Adrenal gland (tissue), 12 donors: Measurements from ENCODE around the gene MARCHF9. TPM values are rescaled to one million over a fixed set of nuclear protein-coding genes. Genes with fewer than 3 reads are reported as not detected.
A peak's percentile ranks its signal among the peaks of the same experiment; 100 is the strongest.

Experiments
- DNase-seq, 7 donors: peaks; one replicate each; pipeline ENCODE4 v3.0.0-alpha.2; 2019 to 2020
- H3K27ac ChIP-seq, 5 donors: fragments of 200-600 bp; sonication (generic) in 4 of 5; 1 replicate in 3 of 5; 2 replicates in 2 of 5; pipeline versions ENCODE4 v1.5.1 to v1.8.0; 2016 to 2020; ENCODE audit warnings: mild to moderate bottlenecking in 1 of 5
- H3K27me3 ChIP-seq: fragments of 200-600 bp; 2 replicates; pipeline ENCODE4 v1.8.0; 2021
- H3K36me3 ChIP-seq, 2 donors: fragments of 200-600 bp; replicated peaks in 1 of 2; 1 replicate in 1 of 2; 2 replicates in 1 of 2; pipeline versions ENCODE4 v1.5.1 to v1.8.0; 2018 to 2022
- H3K4me1 ChIP-seq, 2 donors: fragments of 200-600 bp; replicated peaks in 1 of 2; 1 replicate in 1 of 2; 2 replicates in 1 of 2; pipeline versions ENCODE4 v1.5.1 to v1.8.0; 2018 to 2021
- H3K4me3 ChIP-seq, 4 donors: fragments of 200-600 bp; sonication (generic) in 3 of 4; one replicate each; pipeline ENCODE4 v1.5.1; 2016 to 2018
- H3K9me3 ChIP-seq, 3 donors: fragments of 200-600 bp; sonication (generic) in 1 of 3; replicated peaks in 1 of 3; 1 replicate in 2 of 3; 2 replicates in 1 of 3; pipeline versions ENCODE4 v1.5.1 to v1.8.0; 2016 to 2021
- CTCF ChIP-seq, 6 experiments: fragments of 450-650 bp in 4 of 6; fragments of 200-600 bp in 2 of 6; sonication (generic) in 1 of 6; IDR thresholded peaks; 1 replicate in 5 of 6; 2 replicates in 1 of 6; pipeline versions ENCODE4 v1.5.1 to v1.8.0; 2016 to 2021; ENCODE audit warnings: antibody characterized with exemption in 6 of 6, mild to moderate bottlenecking in 2 of 6, moderate library complexity in 1 of 6
- POLR2A ChIP-seq, 2 donors: fragments of 450-650 bp; IDR thresholded peaks; one replicate each; pipeline ENCODE4 v1.6.1; 2017; ENCODE audit warnings: antibody characterized with exemption in 2 of 2, mild to moderate bottlenecking in 2 of 2, moderate library complexity in 1 of 2
- WGBS, 4 donors: extraction: QIAGEN DNeasy Blood & Tissue Kit in 2 of 4; methylation state at CpG; one replicate each; pipeline versions ENCODE4 v1.1.5 to v1.1.7; 2013 to 2017; 5-methylcytosine and 5-hydroxymethylcytosine counted together
- intact Hi-C, 2 donors: fragments of 100-400 bp; cut with DNase I; formaldehyde crosslinking; loops; one replicate each; pipeline versions ENCODE4 v1.14.1 to v1.15.0; 2022 to 2023
- polyA plus RNA-seq, 3 donors: library from polyadenylated mRNA; stranded (reverse); fragments of 200-250 nt in 2 of 3; fragments of 350-450 nt in 1 of 3; fragmentation: Illumina TruSeq in 1 of 3; extraction: RNeasy Lipid Tissue Mini Kit (QIAGEN cat#74804) in 1 of 3; gene quantifications; one replicate each; pipeline ENCODE4 v1.2.3, GENCODE V29; 2013 to 2014
- total RNA-seq, 9 donors: library from RNA; depleted of rRNA in 4 of 9; stranded (reverse); fragments of >200 nt in 4 of 9; fragments of 120-200 nt in 1 of 9; fragmentation: NEBNext Ultra II Directional in 1 of 9; extraction: Animal tissue kit (Norgen Biotek cat#: 25700) in 1 of 9; gene quantifications; one replicate each; pipeline versions ENCODE4 v1.1.0 to v1.2.4, GENCODE V29; 2013 to 2023
- donor health status: healthy with polysubstance abuse.
- donor health status: Bipolar disorder and iron deficiency.
- donor health status: DM: yes; HTN: yes; CAD: no.
- donor health status: DM: no; HTN: no; CAD: no.
- donor health status: DM: no; HTN: no; CAD: no.
- donor health status: DM: yes; HTN: yes; CAD: no.

Gene MARCHF9
- total and polyA plus RNA-seq, 12 donors, result 6.7 to 45.1 (median 16.6) TPM

- TF ChIP-seq CTCF (IDR thresholded peaks at IDR 0.05) (peak in 4 of 6 experiments; percentile 21 to 36 (median 29)), POLR2A (IDR thresholded peaks at IDR 0.05) (no peak)
- Histone ChIP-seq H3K4me3 (no peak overlapping the region), H3K36me3 (peaks cover 0 to 21% of the 10 kb centered on the region in 2 donors), H3K9me3 (no peaks in the 10 kb centered on the region), H3K27me3 (no peaks in the 10 kb centered on the region), H3K27ac (no peak overlapping the region), H3K4me1 (peaks cover 0 to 10% of the 10 kb centered on the region in 2 donors)
- peak in 1 of 7 donors; percentile 35 for DNase-seq
- intact Hi-C loops, result no loop called here
- WGBS, 4 donors, result 41 to 54% (median 49%) methylated on average over 2 to 3 of the region's 3 CpGs
These were observed 4.6 kb downstream of the MARCHF9 start for GRCh38 chr12:57759360-57759980.

- TF ChIP-seq CTCF (IDR thresholded peaks at IDR 0.05), result no peak
- TF ChIP-seq POLR2A (IDR thresholded peaks at IDR 0.05), result no peak
- 84 to 95% (median 91%) methylated on average over 3 of the region's 3 CpGs for WGBS, 4 donors
- Histone ChIP-seq H3K4me1 (peaks cover 8 to 18% of the 10 kb centered on the region in 2 donors), H3K27me3 (no peaks in the 10 kb centered on the region), H3K27ac (no peak overlapping the region), H3K9me3 (no peaks in the 10 kb centered on the region), H3K4me3 (no peak overlapping the region), H3K36me3 (peaks cover 0 to 21% of the 10 kb centered on the region in 2 donors)
- no peak for DNase-seq
- intact Hi-C loops, result no loop called here
These were observed 5.6 kb downstream of the MARCHF9 start for GRCh38 chr12:57760347-57760982.

GRCh38 chr12:57761391-57761998, 6.6 kb downstream of the MARCHF9 start:
- Histone ChIP-seq H3K9me3 (no peaks in the 10 kb centered on the region), H3K4me3 (no peak overlapping the region), H3K27me3 (no peaks in the 10 kb centered on the region), H3K4me1 (peaks cover 18 to 22% of the 10 kb centered on the region in 2 donors), H3K36me3 (peaks cover 0 to 21% of the 10 kb centered on the region in 2 donors), H3K27ac (no peak overlapping the region)
- intact Hi-C loops, result no loop called here
- TF ChIP-seq CTCF (IDR thresholded peaks at IDR 0.05), result no peak
- TF ChIP-seq POLR2A (IDR thresholded peaks at IDR 0.05), result no peak
- WGBS, 4 donors, result 87 to 97% (median 90%) methylated on average over 4 of the region's 4 CpGs
- DNase-seq, result no peak

GRCh38 chr12:57762463-57762862, 7.6 kb downstream of the MARCHF9 start:
- H3K27me3 ChIP-seq, result no peaks in the 10 kb centered on the region
- 91 to 98% (median 95%) methylated on average over 2 of the region's 2 CpGs for WGBS, 4 donors
- intact Hi-C loops, result no loop called here

More at GRCh38 chr12:57762463-57762862, 7.6 kb downstream of the MARCHF9 start:
- Histone ChIP-seq H3K36me3 (peaks cover 0 to 18% of the 10 kb centered on the region in 2 donors), H3K9me3 (no peaks in the 10 kb centered on the region), H3K4me1 (peaks cover 24 to 27% of the 10 kb centered on the region in 2 donors), H3K27ac (no peak overlapping the region), H3K4me3 (no peak overlapping the region)
- no peak for TF ChIP-seq POLR2A (IDR thresholded peaks at IDR 0.05)
- TF ChIP-seq CTCF (IDR thresholded peaks at IDR 0.05), result no peak
- no peak for DNase-seq
